ENCODE data around the gene MTRR. TPM values are rescaled to one million over a fixed set of nuclear protein-coding genes. Genes with fewer than 3 reads are reported as not detected.

Gene MTRR
- total RNA-seq, 1 experiment from 2014 or later, result 64.9 TPM

- Histone ChIP-seq H3K36me3 (ENCODE audit: low read depth, low read length) (no peaks in the 10 kb centered on the region), H3F3A (ENCODE audit: low read length, unreplicated experiment) (no peaks in the 10 kb centered on the region), H3K27me3 (ENCODE audit: low read length) (peaks cover 29% of the 10 kb centered on the region), H3K79me2 (ENCODE audit: low read length) (no peaks in the 10 kb centered on the region), H3K9ac (ENCODE audit: low read length) (no peak overlapping the region), H2AFZ (ENCODE audit: low read length) (no peak overlapping the region), H3K4me2 (ENCODE audit: low read length) (no peak overlapping the region), H3K4me3 (ENCODE audit: low read length) (no peak overlapping the region), H3K9me3 (ENCODE audit: low read length) (no peaks in the 10 kb centered on the region), H3K27ac (ENCODE audit: low read length) (no peak overlapping the region), H3K9me2 (replicated peaks; ENCODE audit: low read length) (no peaks in the 10 kb centered on the region), H3K4me1 (ENCODE audit: insufficient read depth, low read length) (no peaks in the 10 kb centered on the region), H4K20me1 (ENCODE audit: low read length) (no peaks in the 10 kb centered on the region)
- DNase-seq (no peak), ATAC-seq (no peak)
- ChIA-PET POLR2A (ENCODE audit: unreplicated experiment) (no interaction called here), CTCF (no interaction called here)
- no TSS peak for BruUV-seq (replicated peaks)
- TF ChIP-seq EZH2 (IDR thresholded peaks at IDR 0.05; ENCODE audit: low read length, unreplicated experiment) (no peak), EZH2phosphoT487 (IDR thresholded peaks at IDR 0.05; ENCODE audit: borderline replicate concordance, low read length) (no peak), CTCF (conservative IDR thresholded peaks at IDR 0.05; ENCODE audit: low read depth, low read length) (no peak)
- intact Hi-C loops (cut with micrococcal nuclease), result no loop called here
Observed at GRCh38 chr5:7845557-7845956, 23.4 kb upstream of the MTRR start.

- POLR2A ChIA-PET (ENCODE audit: unreplicated experiment), result no interaction called here
Observed at GRCh38 chr5:7846327-7846726, 22.6 kb upstream of the MTRR start.

GRCh38 chr5:7848296-7848695 is 20.7 kb upstream of the MTRR start:
- no peak overlapping the region for H3K9ac ChIP-seq (ENCODE audit: low read length)
- H2AFZ ChIP-seq (ENCODE audit: low read length), result no peak overlapping the region
- ChIA-PET POLR2A (ENCODE audit: unreplicated experiment) (no interaction called here), CTCF (no interaction called here)
- H3K27ac ChIP-seq (ENCODE audit: low read length), result no peak overlapping the region
- H3K27me3 ChIP-seq (ENCODE audit: low read length), result peaks cover 27% of the 10 kb centered on the region
- H3F3A ChIP-seq (ENCODE audit: low read length, unreplicated experiment), result no peaks in the 10 kb centered on the region
- no peaks in the 10 kb centered on the region for H3K9me3 ChIP-seq (ENCODE audit: low read length)
- no peaks in the 10 kb centered on the region for H3K36me3 ChIP-seq (ENCODE audit: low read depth, low read length)
- no peaks in the 10 kb centered on the region for H3K79me2 ChIP-seq (ENCODE audit: low read length)
- ATAC-seq (no peak), DNase-seq (no peak)
- no TSS peak for BruUV-seq (replicated peaks)
- TF ChIP-seq CTCF (conservative IDR thresholded peaks at IDR 0.05; ENCODE audit: low read depth, low read length), result no peak
- no peak for TF ChIP-seq EZH2 (IDR thresholded peaks at IDR 0.05; ENCODE audit: low read length, unreplicated experiment)
- no peak for TF ChIP-seq EZH2phosphoT487 (IDR thresholded peaks at IDR 0.05; ENCODE audit: borderline replicate concordance, low read length)
- intact Hi-C loops (cut with micrococcal nuclease), result no loop called here
- H3K4me1 ChIP-seq (ENCODE audit: insufficient read depth, low read length), result no peaks in the 10 kb centered on the region
- H3K9me2 ChIP-seq (replicated peaks; ENCODE audit: low read length), result no peaks in the 10 kb centered on the region
- H4K20me1 ChIP-seq (ENCODE audit: low read length), result no peaks in the 10 kb centered on the region
- no peak overlapping the region for H3K4me2 ChIP-seq (ENCODE audit: low read length)
- H3K4me3 ChIP-seq (ENCODE audit: low read length), result no peak overlapping the region

More at GRCh38 chr5:7846327-7846726, 22.6 kb upstream of the MTRR start:
- Histone ChIP-seq H3K4me2 (ENCODE audit: low read length) (no peak overlapping the region), H3K4me3 (ENCODE audit: low read length) (no peak overlapping the region), H3K36me3 (ENCODE audit: low read depth, low read length) (no peaks in the 10 kb centered on the region), H3K27me3 (ENCODE audit: low read length) (peaks cover 33% of the 10 kb centered on the region), H3K9me3 (ENCODE audit: low read length) (no peaks in the 10 kb centered on the region), H3K9ac (ENCODE audit: low read length) (no peak overlapping the region), H3K79me2 (ENCODE audit: low read length) (no peaks in the 10 kb centered on the region), H3K4me1 (ENCODE audit: insufficient read depth, low read length) (no peaks in the 10 kb centered on the region), H3K9me2 (replicated peaks; ENCODE audit: low read length) (no peaks in the 10 kb centered on the region), H2AFZ (ENCODE audit: low read length) (no peak overlapping the region), H3K27ac (ENCODE audit: low read length) (no peak overlapping the region), H4K20me1 (ENCODE audit: low read length) (no peaks in the 10 kb centered on the region), H3F3A (ENCODE audit: low read length, unreplicated experiment) (no peaks in the 10 kb centered on the region)
- TF ChIP-seq EZH2phosphoT487 (IDR thresholded peaks at IDR 0.05; ENCODE audit: borderline replicate concordance, low read length), result no peak
- DNase-seq (no peak), ATAC-seq (no peak)
- no TSS peak for BruUV-seq (replicated peaks)
- intact Hi-C loops (cut with micrococcal nuclease), result no loop called here
- CTCF ChIA-PET, result no interaction called here
